Measurements from ENCODE around the gene F5.

Gene F5

GRCh38 chr1:169586395-169587255 is at the start of gene F5:
Gene F5 (minus strand): TSS chr1:169586481. CDS start chr1:169586386, 95 bp downstream.
- TF ChIP-seq ZNF274 (IDR thresholded peaks at IDR 0.05; ENCODE audit: low read depth, low read length) = no peak
- H3K4me3 ChIP-seq (ENCODE audit: low read length) = no peak within 1 kb of the TSS

- TF ChIP-seq ZNF274 (IDR thresholded peaks at IDR 0.05; ENCODE audit: low read depth, low read length) = no peak
- H3K4me3 ChIP-seq (ENCODE audit: low read length) = no peak overlapping the region
These were observed 48.6 kb upstream of the F5 start for GRCh38 chr1:169634877-169635276.

- no peak overlapping the region for H3K4me3 ChIP-seq (ENCODE audit: low read length)
- TF ChIP-seq ZNF274 (IDR thresholded peaks at IDR 0.05; ENCODE audit: low read depth, low read length) = no peak
These were observed 47.9 kb upstream of the F5 start for GRCh38 chr1:169634145-169634544.

GRCh38 chr1:169631249-169631648 is 45.0 kb upstream of the F5 start:
- no peak overlapping the region for H3K4me3 ChIP-seq (ENCODE audit: low read length)
- no peak for TF ChIP-seq ZNF274 (IDR thresholded peaks at IDR 0.05; ENCODE audit: low read depth, low read length)

- no peak within 1 kb of the TSS for H3K4me3 ChIP-seq (ENCODE audit: low read length)
- TF ChIP-seq ZNF274 (IDR thresholded peaks at IDR 0.05; ENCODE audit: low read depth, low read length) = no peak
These were observed 43.7 kb upstream of the F5 start, which contains the start of gene SELP for GRCh38 chr1:169630006-169630405. Gene SELP (minus strand): TSS chr1:169630124. CDS start chr1:169630074, 50 bp downstream.

GRCh38 chr1:169624912-169625311 is 38.6 kb upstream of the F5 start:
- H3K4me3 ChIP-seq (ENCODE audit: low read length) = no peak overlapping the region
- no peak for TF ChIP-seq ZNF274 (IDR thresholded peaks at IDR 0.05; ENCODE audit: low read depth, low read length)

- H3K4me3 ChIP-seq (ENCODE audit: low read length) = no peak overlapping the region
- no peak for TF ChIP-seq ZNF274 (IDR thresholded peaks at IDR 0.05; ENCODE audit: low read depth, low read length)
These were observed 37.8 kb upstream of the F5 start for GRCh38 chr1:169624122-169624521.

- no peak for TF ChIP-seq ZNF274 (IDR thresholded peaks at IDR 0.05; ENCODE audit: low read depth, low read length)
- H3K4me3 ChIP-seq (ENCODE audit: low read length) = no peak overlapping the region
These were observed 37.0 kb upstream of the F5 start for GRCh38 chr1:169623132-169623926.

GRCh38 chr1:169620565-169620964 is 34.3 kb upstream of the F5 start:
- no peak overlapping the region for H3K4me3 ChIP-seq (ENCODE audit: low read length)
- no peak for TF ChIP-seq ZNF274 (IDR thresholded peaks at IDR 0.05; ENCODE audit: low read depth, low read length)

GRCh38 chr1:169618367-169618766 is 32.1 kb upstream of the F5 start:
- no peak overlapping the region for H3K4me3 ChIP-seq (ENCODE audit: low read length)
- TF ChIP-seq ZNF274 (IDR thresholded peaks at IDR 0.05; ENCODE audit: low read depth, low read length) = no peak

GRCh38 chr1:169615803-169616202 is 29.5 kb upstream of the F5 start:
- no peak for TF ChIP-seq ZNF274 (IDR thresholded peaks at IDR 0.05; ENCODE audit: low read depth, low read length)
- no peak overlapping the region for H3K4me3 ChIP-seq (ENCODE audit: low read length)

- H3K4me3 ChIP-seq (ENCODE audit: low read length) = no peak overlapping the region
- TF ChIP-seq ZNF274 (IDR thresholded peaks at IDR 0.05; ENCODE audit: low read depth, low read length) = no peak
These were observed 24.6 kb upstream of the F5 start for GRCh38 chr1:169610858-169611257.

- H3K4me3 ChIP-seq (ENCODE audit: low read length) = no peak overlapping the region
- no peak for TF ChIP-seq ZNF274 (IDR thresholded peaks at IDR 0.05; ENCODE audit: low read depth, low read length)
These were observed 23.8 kb upstream of the F5 start for GRCh38 chr1:169610108-169610507.

GRCh38 chr1:169608226-169608625 is 21.9 kb upstream of the F5 start:
- H3K4me3 ChIP-seq (ENCODE audit: low read length) = no peak overlapping the region
- no peak for TF ChIP-seq ZNF274 (IDR thresholded peaks at IDR 0.05; ENCODE audit: low read depth, low read length)

All from GM08714 (cell line).